Measurements from ENCODE around the gene GHRL.

DNA sequence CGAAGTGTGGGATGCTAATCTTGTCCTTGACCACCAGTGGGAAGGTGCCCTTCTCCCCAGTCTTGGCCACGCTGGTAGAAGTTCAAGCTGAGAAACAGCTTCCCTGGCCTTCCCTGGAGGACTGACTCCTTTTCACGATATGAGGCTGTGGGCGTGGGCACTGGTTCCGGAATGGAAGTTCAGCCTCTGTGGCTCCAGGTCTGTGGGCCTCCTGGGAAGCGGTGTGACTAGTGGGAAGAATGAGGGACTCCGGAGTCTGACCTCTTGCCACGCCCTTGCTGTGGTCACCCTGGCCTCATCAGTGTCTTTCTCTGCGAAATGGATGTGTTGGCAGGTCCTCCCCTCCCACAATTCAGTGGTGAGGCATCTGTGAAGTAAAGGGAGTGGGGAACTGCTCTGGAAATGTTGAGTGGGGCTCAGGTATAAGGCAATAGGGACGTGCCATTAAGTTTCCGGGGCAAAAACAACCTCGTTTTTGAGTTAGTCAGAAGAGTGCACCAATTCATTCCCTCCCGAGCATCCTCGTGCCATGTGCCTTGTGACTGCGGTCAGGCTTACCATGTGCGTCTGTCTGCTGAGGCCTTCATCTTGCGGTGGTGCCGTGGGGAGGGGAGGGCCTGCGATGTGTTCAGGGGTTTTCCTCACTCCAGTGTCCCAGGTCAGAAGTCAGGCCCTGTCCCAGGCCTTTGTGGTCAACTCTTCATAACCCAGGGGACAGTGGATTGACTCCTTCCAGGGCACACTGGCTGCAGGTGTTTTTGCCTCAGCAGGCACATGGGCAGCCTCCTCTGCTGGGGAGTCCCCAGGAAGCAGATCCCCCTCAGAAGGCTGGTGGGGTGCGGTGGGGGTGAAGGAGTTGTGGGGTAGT is 40.0 kb upstream of the GHRL start:
- TF ChIP-seq, protein P1, sequence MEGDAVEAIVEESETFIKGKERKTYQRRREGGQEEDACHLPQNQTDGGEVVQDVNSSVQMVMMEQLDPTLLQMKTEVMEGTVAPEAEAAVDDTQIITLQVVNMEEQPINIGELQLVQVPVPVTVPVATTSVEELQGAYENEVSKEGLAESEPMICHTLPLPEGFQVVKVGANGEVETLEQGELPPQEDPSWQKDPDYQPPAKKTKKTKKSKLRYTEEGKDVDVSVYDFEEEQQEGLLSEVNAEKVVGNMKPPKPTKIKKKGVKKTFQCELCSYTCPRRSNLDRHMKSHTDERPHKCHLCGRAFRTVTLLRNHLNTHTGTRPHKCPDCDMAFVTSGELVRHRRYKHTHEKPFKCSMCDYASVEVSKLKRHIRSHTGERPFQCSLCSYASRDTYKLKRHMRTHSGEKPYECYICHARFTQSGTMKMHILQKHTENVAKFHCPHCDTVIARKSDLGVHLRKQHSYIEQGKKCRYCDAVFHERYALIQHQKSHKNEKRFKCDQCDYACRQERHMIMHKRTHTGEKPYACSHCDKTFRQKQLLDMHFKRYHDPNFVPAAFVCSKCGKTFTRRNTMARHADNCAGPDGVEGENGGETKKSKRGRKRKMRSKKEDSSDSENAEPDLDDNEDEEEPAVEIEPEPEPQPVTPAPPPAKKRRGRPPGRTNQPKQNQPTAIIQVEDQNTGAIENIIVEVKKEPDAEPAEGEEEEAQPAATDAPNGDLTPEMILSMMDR (IDR thresholded peaks at IDR 0.05; ENCODE audit: low read depth, low read length): no peak
- no peak for TF ChIP-seq EZH2phosphoT487 (IDR thresholded peaks at IDR 0.05; ENCODE audit: low read depth)
